Anterior cingulate cortex (tissue), 58 donors: ENCODE measurements around the gene CH25H.

Experiments
- DNase-seq, 58 donors: peaks; one replicate each; lab custom pipeline; 2025; lab: John Stamatoyannopoulos, UW

Gene CH25H

GRCh38 chr10:89162596-89162995 is 44.5 kb downstream of the CH25H start:
- DNase-seq, result no peak

DNA sequence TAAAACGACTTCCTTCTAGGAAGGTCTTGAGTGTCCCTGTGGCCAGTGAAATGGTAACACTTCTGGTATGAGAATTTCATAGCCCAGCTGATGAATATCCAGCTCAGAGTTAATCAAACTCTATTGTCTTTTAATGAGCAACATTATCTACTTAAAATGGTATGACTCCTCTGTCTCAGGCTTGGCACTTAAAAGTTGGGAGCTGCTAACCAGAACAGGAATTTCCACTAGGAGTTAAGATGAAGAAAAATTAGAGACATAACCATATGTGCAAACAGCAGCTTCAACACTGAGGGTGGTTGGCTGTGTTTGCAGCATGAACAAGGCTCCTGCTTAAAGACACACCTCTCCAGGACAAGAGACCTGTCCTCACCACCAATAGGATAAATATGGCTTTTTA is 46.8 kb downstream of the CH25H start:
- no peak for DNase-seq

DNA sequence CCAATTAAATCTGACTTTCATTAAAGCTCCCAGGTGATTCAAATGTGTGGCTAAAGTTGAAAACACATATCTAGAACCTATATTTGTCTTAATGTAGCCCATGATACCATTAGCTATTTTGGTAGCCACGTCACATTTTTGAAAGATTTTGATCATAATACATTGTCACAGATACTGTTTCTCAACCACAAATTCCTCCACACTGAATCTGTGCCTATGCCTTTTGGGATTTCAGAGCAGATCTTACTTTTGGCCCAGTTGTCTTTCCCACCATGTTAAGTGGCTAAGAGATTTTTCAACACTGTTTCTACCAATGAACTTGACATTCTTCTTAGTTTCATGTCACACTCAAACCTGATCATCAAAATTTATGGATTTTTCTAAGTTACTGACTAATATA is 47.4 kb downstream of the CH25H start:
- no peak for DNase-seq

GRCh38 chr10:89159316-89159715 is 47.8 kb downstream of the CH25H start:
- DNase-seq, result no peak

- no peak for DNase-seq
These were observed 48.7 kb downstream of the CH25H start for GRCh38 chr10:89158446-89158845.

DNA sequence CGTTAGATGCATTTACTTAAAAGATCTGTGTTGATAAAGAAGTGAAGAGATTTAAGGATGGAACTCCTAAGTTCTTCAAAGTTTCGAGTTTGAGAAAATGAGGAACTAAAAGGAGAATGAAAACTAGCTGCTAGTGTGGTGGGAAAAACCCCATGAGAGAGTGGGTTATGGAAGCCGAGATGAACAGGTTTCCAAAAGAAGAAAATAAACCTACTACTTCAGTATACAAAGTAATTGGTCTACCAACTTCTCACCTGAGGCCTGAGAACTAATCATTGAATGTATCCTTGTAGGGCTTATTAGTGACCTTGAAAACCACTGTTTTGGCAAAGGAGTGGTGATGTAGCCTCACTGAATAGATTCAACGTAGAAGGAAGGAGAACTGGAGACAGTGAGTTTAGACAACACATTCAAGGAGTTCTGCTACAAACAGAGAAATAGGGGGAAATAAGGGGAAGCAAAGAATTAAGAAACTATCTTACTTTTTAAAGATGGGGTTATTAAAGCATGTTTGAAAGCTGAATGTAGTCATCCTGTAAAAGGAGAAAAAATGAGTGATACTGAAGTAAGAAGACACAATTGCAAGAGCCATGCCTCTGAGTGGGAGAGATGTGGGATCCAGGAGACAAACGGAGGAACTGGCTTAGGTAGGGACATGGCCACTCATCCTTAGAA is 50.8 kb downstream of the CH25H start:
- no peak for DNase-seq
